CD1c-positive myeloid dendritic cell (primary cell): ENCODE data around the gene MYRF.

Source experiments
- DNase-seq: peaks from one replicate; pipeline ENCODE4 v3.0.0-alpha.2; 2016; ENCODE audit errors: extremely low spot score

The MYRF gene

GRCh38 chr11:61795459-61795858 lies 43.0 kb downstream of the MYRF start:
- DNase-seq, result no peak

DNA sequence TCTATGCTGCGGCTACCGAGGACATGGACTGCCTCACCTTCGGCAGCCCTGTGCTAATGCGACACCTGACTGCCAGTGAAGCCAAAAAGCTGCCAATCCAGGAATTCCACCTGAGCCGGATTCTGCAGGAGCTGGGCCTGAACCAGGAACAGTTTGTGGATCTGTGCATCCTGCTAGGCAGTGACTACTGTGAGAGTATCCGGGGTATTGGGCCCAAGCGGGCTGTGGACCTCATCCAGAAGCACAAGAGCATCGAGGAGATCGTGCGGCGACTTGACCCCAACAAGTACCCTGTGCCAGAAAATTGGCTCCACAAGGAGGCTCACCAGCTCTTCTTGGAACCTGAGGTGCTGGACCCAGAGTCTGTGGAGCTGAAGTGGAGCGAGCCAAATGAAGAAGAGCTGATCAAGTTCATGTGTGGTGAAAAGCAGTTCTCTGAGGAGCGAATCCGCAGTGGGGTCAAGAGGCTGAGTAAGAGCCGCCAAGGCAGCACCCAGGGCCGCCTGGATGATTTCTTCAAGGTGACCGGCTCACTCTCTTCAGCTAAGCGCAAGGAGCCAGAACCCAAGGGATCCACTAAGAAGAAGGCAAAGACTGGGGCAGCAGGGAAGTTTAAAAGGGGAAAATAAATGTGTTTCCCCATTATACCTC lies 43.6 kb downstream of the MYRF start:
- no peak for DNase-seq

DNA sequence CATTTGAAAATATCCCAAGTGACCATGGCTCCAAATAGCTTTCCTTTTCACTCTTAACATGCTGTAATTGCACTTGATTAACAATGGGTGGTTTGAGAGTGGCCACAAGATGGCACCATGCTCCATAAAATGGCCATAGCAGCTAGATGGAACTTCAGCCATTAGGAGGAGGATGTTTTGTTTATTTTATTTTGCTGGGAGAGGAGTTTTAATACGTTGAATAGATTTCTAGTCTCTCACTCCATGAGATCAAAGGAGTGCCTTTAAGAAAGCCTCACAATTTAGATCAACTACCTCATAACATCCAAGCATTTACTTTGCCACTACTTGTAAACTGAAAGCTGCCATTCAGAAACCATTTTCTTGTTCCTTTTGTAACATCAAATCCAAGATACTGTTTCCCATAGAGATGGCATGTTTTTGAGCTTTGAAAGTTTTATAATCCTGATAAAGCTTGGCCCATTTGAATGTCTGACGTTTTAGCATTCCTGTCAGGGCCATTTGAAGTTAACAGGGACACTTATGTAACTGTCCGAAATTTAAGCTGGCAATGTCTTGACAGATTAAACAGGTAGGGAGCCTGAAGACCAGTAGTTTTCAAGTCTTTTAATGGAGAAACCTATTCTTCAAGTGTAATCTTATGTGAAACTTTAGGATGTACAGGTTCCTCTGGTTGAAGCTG lies 45.0 kb downstream of the MYRF start:
- peak; percentile 84 for DNase-seq

DNA sequence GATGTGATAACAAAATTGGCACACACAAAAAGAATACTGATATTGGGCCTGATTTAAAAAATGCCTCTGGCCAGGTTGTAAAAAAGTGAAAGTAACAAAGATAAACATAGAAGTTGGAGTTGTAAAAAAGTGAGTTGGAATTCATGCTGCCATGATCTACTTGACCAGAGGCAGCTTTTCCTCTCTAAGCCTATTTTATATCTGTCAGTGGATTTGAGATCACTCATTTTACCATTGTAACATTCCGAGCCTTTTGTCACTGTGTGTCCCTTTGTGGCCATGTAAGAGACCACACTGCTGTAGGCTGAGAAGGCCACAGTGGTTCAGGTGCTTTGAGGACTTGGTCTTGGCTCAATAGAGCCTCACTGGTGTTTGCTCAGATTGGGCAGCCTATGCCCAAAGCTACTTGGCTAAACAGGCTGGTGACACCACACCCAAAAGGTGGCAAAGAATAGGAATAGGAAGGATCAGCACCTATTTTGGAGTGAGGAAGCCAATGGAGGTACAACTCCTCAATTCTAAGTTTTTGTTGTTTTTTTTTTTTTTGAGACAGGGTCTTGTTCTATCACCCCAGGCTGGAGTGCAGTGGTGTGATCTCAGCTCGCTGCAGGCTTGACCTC lies 47.3 kb downstream of the MYRF start:
- DNase-seq, result no peak

DNA sequence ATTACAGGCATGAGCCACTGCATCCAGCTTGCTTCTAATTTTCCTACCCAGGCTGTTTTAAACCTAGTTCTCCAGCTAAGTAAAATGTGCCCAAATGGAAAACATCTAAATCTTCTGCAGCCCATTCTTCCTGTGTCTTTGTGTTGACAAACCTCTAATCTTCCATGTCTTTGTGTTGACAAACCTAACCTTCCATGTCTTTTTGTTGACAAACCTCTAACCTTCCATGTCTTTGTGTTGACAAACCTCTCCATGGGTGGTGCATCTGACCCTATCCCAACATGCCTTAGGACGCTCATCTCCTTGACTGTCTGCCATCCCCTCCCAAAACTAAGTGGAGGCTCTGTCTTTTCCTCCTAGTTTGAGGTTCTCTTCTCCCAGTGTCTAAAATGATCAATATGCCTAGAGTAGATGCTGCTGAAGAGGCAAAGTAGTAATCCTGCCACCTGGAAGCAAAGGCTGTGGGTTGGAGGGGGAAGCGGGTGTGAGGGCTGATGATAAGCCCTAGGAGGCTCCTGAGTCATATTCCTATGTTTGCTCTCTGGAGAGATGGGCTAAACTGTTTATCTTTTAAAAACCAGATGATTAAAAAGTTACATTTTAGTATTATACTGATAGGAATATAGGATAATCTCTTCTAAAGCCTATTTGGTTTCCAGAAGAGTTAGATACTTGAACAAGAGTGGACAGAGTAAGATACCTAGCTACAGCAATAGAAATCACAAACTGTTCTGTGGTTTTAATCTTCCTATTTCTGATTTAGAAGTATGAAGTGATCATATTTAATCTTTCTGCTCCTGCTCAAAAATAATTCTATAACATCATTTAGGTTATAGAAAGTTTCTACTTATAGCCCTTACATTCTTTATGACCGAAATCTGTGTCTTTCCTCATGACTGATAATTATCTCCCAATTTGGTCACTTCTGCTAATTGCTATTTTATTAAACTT lies 48.2 kb downstream of the MYRF start:
- no peak for DNase-seq

- no peak for DNase-seq
Measured at GRCh38 chr11:61802605-61803004, 50.2 kb downstream of the MYRF start.

- no peak for DNase-seq
Measured at GRCh38 chr11:61803889-61804647, 51.6 kb downstream of the MYRF start.

- no peak for DNase-seq
Measured at GRCh38 chr11:61805146-61805545, 52.7 kb downstream of the MYRF start.

DNA sequence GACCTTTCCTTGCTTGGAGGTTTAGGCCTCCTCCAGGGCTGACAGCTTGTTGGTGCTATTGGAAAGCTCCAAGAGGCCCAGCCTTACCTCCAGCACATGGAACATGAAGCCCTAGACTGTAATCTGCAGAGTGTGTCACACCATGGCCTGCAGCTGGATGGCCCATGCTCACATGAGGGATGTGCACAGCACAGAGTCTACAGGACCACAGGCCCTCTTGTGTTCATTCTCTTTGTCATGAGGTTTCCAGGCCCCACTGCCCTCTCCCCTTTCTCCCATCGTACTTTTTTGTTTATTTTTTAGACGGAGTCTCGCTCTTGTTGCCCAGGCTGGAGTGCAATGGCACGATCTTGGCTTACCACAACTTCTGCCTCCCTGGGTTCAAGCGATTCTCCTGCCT lies 54.3 kb downstream of the MYRF start:
- DNase-seq, result no peak

GRCh38 chr11:61810671-61811175 lies 58.3 kb downstream of the MYRF start:
- DNase-seq, result no peak

- no peak for DNase-seq
Measured at GRCh38 chr11:61811831-61812230, 59.4 kb downstream of the MYRF start.

GRCh38 chr11:61812736-61813411 lies 60.4 kb downstream of the MYRF start:
- DNase-seq, result no peak

DNA sequence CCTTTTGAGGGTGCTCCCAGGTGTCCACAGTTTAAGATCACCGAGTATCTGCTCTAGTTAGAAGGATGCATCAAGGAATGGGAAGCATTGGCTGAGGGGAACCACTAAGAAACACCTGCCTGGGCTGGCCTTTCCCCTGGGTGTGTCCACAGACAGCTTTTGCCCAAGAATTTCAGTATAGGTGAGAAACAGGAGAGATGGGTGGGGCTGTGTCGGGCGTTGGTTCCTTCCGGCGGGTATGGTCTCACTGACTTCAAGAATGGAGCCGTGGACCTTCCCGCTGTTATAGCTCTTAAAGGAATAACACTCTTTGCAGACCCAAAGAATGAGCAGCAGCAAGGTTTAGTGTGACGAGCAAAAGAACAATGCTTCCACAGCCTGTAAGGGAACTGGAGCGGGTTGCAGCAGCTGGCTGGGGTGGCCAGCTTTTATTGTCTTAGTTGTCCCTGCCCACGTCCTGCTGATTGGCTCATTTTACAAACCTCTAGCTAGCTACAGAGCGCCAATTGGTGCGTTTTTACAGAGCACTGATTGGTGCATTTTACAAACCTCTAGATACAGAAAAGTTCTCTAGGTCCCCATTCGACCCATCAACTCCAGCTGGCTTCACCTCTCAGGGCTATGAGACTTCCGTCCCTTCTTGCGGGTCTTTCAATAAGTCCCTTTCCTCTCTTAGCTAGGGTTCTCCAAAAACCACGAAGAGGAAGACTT lies 62.0 kb downstream of the MYRF start:
- peak; percentile 75 for DNase-seq

- peak; percentile 97 for DNase-seq
Measured at GRCh38 chr11:61814958-61815789, 62.7 kb downstream of the MYRF start.

DNA sequence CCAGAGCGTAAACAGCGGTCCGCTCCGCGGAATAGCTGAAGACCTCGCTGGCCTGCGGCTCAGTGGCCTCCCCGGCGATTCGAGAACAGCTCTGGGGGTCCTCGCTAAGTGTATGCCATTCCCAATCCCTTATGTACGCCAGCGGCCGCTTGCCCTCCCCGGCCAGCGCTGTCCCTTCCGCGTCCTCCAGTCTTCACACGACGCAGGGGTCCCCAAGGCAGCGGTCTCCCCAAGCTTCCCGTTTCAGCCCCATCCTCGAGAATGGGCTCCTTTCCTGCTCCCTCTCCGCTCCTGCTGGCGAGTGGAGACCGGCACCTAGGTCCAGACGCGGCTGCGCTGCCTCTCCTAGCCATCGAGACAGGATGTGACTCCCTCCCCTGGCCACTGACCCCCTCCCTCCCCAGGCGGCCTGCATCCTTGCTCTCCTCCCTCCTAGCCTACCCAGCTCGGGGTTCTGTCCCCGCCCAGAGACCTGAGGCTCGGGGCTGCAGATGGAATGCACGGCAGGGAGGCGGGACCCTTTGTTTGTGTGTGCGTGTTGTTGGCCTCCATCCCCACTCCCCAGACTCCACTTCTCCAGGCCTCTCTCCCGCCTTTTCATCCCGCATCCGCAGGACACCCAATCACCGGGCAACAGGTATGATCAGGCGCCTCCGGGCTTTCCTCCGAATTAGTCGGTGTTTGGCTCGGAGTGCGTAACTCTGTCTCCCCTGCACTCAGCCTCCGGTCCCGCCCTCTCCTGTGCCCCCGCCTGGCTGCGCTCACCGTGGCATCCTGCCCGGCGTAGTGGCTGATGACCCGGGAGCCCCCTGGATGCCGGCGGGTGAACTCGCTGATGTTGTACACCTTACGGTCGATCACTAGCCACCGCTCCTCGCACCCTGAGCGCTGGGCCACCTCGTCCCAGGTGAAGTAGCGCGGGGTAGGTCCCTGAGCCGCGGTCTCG lies 63.6 kb downstream of the MYRF start:
- DNase-seq, result peak; percentile 43

DNA sequence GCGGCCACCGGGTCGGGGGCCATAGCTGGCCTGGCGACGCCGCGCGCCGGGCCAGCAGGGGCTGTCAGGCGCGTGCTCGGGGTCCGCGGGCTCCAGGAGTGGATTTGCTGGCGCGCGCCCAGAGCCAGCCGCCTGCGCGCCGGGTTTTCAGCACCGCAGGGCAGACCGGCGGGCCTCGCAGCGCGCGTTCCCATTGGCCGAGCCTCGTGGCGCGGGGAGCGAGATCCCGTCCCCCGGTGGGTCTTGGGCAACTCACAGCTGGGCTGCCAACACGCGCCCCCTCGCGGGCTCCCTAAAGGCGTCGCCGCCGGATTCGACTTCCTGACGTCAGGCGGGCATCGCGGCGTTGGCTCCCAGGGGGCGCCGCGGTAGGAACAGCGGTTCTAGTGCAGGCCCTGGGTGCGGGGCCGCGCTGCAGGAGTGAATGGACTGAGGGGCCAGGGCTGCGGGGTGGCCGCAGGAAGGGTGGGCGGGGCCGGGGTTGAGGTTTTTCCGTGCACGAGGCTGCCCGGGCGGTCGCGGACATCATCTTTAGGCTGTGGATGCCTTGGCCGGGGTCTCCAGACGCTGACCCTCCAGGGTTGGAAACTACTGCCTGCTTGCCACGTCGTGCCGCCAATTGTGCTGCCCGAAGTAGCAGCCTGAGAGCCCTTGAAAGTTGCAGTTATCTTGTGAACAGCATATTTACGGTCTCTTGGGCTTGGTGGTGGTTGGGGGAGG lies 64.5 kb downstream of the MYRF start, which contains the start of gene FADS1:
Gene FADS1 (minus strand): TSS at position 268 of the 720 bp plus-strand sequence. CDS start 74 bp downstream, at position 194.
- DNase-seq, result peak; percentile 98
